ENCODE results near the gene GOSR1.
"Not testable (repeated sequence)": the region's sequence is repeated elsewhere in the genome, so short reads cannot be mapped to it uniquely, and the experiment has no call there.

GOSR1 gene

GRCh38 chr17:30563131-30563904, 86.1 kb downstream of the GOSR1 start:
- DNase-seq (ENCODE audit: low read depth), result not testable (repeated sequence)

- not testable (repeated sequence) for DNase-seq (ENCODE audit: low read depth)
These were observed 86.7 kb downstream of the GOSR1 start for GRCh38 chr17:30563905-30564390.

GRCh38 chr17:30564422-30565072, 87.3 kb downstream of the GOSR1 start:
- DNase-seq (ENCODE audit: low read depth), result not testable (repeated sequence)

- no peak for DNase-seq (ENCODE audit: low read depth)
These were observed 88.1 kb downstream of the GOSR1 start for GRCh38 chr17:30565073-30565935.

GRCh38 chr17:30566104-30566503, 88.9 kb downstream of the GOSR1 start:
- not testable (repeated sequence) for DNase-seq (ENCODE audit: low read depth)

GRCh38 chr17:30566516-30567225, 89.5 kb downstream of the GOSR1 start:
- DNase-seq (ENCODE audit: low read depth), result not testable (repeated sequence)

- no peak for DNase-seq (ENCODE audit: low read depth)
These were observed 90.3 kb downstream of the GOSR1 start for GRCh38 chr17:30567231-30568116.

- no peak for DNase-seq (ENCODE audit: low read depth)
These were observed 90.9 kb downstream of the GOSR1 start for GRCh38 chr17:30568117-30568430.

- DNase-seq (ENCODE audit: low read depth), result not testable (repeated sequence)
These were observed 92.4 kb downstream of the GOSR1 start for GRCh38 chr17:30569531-30570175.

- no peak for DNase-seq (ENCODE audit: low read depth)
These were observed 93.0 kb downstream of the GOSR1 start for GRCh38 chr17:30570191-30570590.

- DNase-seq (ENCODE audit: low read depth), result no peak
These were observed 93.5 kb downstream of the GOSR1 start for GRCh38 chr17:30570596-30571265.

- not testable (repeated sequence) for DNase-seq (ENCODE audit: low read depth)
These were observed 94.2 kb downstream of the GOSR1 start for GRCh38 chr17:30571404-30571803.

- no peak for DNase-seq (ENCODE audit: low read depth)
These were observed 94.7 kb downstream of the GOSR1 start for GRCh38 chr17:30571921-30572320.

- not testable (repeated sequence) for DNase-seq (ENCODE audit: low read depth)
These were observed 95.7 kb downstream of the GOSR1 start for GRCh38 chr17:30572651-30573554.

- no peak for DNase-seq (ENCODE audit: low read depth)
These were observed 96.5 kb downstream of the GOSR1 start for GRCh38 chr17:30573603-30574175.

- DNase-seq (ENCODE audit: low read depth), result not testable (repeated sequence)
These were observed 97.1 kb downstream of the GOSR1 start for GRCh38 chr17:30574309-30574708.

GRCh38 chr17:30574806-30575205, 97.6 kb downstream of the GOSR1 start:
- DNase-seq (ENCODE audit: low read depth), result not testable (repeated sequence)

GRCh38 chr17:30575648-30576325, 98.6 kb downstream of the GOSR1 start:
- DNase-seq (ENCODE audit: low read depth), result not testable (repeated sequence)
